Measurements from ENCODE around the gene PAQR9. TPM values are rescaled to one million over a fixed set of nuclear protein-coding genes. Genes with fewer than 3 reads are reported as not detected.

Gene PAQR9
- total RNA-seq, 6 experiments from 2014 or later = 10.2 to 18.6 (median 12.6) TPM

DNA sequence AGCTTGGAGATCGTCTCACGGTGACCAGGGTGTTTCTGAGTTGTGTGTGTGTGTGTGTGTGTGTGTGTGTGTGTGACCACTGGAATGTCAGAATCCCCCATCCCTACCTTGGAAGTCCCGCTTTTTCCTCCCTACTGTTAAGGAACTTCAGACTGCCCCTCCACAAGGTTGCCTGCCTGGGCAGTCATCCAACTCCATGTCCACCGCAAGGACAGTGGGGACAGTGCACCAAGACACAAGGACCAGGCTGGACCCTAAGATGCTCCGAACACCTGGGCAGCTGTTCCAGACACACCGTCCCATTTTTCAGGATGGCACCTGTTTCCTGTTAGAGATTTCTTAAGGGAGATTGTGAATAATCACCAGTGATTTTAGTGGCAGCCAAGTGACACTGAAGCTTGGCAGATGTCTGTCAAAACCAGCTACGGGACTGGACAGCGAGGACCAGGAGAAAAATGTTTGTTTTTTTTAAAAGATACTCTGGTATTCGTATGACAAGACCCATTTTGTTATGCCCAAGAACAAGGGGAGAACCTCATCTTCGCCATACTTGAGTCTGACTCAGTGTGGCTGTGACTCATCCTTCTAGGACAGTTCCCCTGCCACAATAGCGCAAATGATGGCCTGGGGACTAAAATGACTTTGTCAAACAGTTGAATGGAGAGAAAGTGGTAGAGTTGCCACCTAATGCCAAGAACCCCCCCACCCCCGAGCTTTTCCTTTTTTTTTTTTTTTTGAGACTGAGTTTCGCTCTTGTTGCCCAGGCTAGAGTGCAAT, 15.5 kb downstream of the PAQR9 start:
- ATAC-seq = no peak

DNA sequence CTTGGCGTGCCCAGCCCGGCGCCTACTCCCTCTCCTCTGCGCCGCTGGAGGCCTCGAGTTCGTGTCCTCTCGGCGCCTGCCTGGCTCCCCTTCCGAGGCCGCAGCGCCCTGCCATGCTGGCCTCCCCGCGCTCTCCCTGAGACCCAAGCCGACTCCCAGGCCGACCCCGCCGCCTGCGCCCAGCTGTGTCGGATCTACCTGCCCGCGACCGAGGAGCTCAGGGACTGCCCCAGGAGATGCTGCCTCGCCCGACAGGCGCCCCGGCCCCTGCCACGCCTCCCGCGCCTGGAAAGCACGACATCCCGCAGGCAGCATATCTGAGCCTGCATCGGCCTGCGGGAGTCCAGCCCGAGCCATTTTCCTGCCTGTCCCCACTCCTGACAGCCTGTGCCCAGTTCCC, 16.1 kb downstream of the PAQR9 start:
- WGBS (ENCODE audit: insufficient coverage, low coverage, low lambda C conversion rate, missing lambda C conversion rate) = 82% methylated on average over 2 of the region's 35 CpGs
- TF ChIP-seq, protein P1, sequence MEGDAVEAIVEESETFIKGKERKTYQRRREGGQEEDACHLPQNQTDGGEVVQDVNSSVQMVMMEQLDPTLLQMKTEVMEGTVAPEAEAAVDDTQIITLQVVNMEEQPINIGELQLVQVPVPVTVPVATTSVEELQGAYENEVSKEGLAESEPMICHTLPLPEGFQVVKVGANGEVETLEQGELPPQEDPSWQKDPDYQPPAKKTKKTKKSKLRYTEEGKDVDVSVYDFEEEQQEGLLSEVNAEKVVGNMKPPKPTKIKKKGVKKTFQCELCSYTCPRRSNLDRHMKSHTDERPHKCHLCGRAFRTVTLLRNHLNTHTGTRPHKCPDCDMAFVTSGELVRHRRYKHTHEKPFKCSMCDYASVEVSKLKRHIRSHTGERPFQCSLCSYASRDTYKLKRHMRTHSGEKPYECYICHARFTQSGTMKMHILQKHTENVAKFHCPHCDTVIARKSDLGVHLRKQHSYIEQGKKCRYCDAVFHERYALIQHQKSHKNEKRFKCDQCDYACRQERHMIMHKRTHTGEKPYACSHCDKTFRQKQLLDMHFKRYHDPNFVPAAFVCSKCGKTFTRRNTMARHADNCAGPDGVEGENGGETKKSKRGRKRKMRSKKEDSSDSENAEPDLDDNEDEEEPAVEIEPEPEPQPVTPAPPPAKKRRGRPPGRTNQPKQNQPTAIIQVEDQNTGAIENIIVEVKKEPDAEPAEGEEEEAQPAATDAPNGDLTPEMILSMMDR (IDR thresholded peaks at IDR 0.05) = no peak
- TF ChIP-seq POLR2A (IDR thresholded peaks at IDR 0.05) = no peak
- H3K27me3 ChIP-seq = no peaks in the 10 kb centered on the region
- DNase-seq (peak in 1 of 3 donors; percentile 22), ATAC-seq (peak in 1 of 4 donors; percentile 38)
- intact Hi-C loops (cut with DNase I) = no loop called here
- no peak overlapping the region for H3K4me3 ChIP-seq
- no peaks in the 10 kb centered on the region for H3K36me3 ChIP-seq
- H3K9me3 ChIP-seq = no peaks in the 10 kb centered on the region
- H3K4me1 ChIP-seq = peaks cover 0 to 25% (median 6%) of the 10 kb centered on the region in 4 donors
- H3K27ac ChIP-seq = no peak overlapping the region

More for the DNA sequence above, 15.5 kb downstream of the PAQR9 start:
- no peak for DNase-seq
- Histone ChIP-seq H3K27ac (no peak overlapping the region), H3K27me3 (no peaks in the 10 kb centered on the region), H3K4me3 (no peak overlapping the region), H3K36me3 (no peaks in the 10 kb centered on the region), H3K9me3 (no peaks in the 10 kb centered on the region), H3K4me1 (peaks cover 0 to 26% (median 3%) of the 10 kb centered on the region in 4 donors)
- 90% methylated on average over 9 of the region's 13 CpGs for WGBS (ENCODE audit: insufficient coverage, low coverage, low lambda C conversion rate, missing lambda C conversion rate)
- TF ChIP-seq, protein P1 (IDR thresholded peaks at IDR 0.05) = no peak
- TF ChIP-seq POLR2A (IDR thresholded peaks at IDR 0.05) = no peak
- intact Hi-C loops (cut with DNase I) = no loop called here

DNA sequence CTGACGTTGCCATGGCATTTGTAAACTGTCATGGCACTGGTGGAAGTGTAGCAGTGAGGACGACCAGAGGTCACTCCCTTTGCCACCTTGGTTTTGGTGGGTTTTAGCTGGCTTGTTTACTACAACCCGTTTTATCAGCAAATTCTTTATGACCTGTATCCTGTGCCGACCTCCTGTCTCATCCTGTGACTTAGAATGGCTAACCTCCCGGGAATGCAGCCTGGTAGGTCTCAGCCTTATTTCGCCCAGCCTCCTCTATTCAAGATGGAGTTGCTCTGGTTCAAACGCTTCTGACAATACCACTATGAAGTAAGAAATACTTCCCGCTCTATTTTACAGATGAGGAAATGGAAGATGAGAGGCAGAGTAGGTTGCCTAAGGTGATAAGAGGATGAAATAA, 16.6 kb downstream of the PAQR9 start:
- H3K27ac ChIP-seq = no peak overlapping the region
- H3K36me3 ChIP-seq = no peaks in the 10 kb centered on the region
- H3K4me1 ChIP-seq = peaks cover 0 to 27% (median 6%) of the 10 kb centered on the region in 4 donors
- no peaks in the 10 kb centered on the region for H3K9me3 ChIP-seq
- WGBS (ENCODE audit: insufficient coverage, low coverage, low lambda C conversion rate, missing lambda C conversion rate) = 61% methylated on average over 6 of the region's 8 CpGs
- H3K4me3 ChIP-seq = no peak overlapping the region
- DNase-seq (no peak), ATAC-seq (no peak)
- TF ChIP-seq POLR2A (IDR thresholded peaks at IDR 0.05) = no peak
- TF ChIP-seq, protein P1 (IDR thresholded peaks at IDR 0.05) = no peak
- no peaks in the 10 kb centered on the region for H3K27me3 ChIP-seq
- intact Hi-C loops (cut with DNase I) = no loop called here

DNA sequence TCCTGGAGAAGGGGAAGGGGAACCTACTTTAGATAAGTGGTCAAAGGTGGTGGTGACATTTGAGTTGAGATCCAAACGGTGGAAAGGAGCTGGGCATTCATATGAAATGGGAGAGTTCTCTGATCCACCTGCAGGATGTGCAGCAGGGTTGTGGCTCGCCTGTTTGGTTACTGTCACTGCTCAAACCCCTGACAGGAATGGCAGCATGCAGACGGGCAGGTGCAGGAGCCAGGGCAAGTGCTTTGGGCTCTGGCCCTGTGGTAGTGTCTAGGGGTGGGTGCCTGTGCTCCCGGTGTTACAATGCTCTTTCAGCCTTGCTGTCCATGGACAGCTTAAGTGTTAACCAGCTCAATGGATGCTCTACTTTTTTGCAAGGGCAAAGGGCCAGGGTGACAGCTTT, 18.5 kb downstream of the PAQR9 start:
- no peak for ATAC-seq
- intact Hi-C loops (cut with DNase I) = no loop called here
- 80% methylated on average over 3 of the region's 4 CpGs for WGBS (ENCODE audit: insufficient coverage, low coverage, low lambda C conversion rate, missing lambda C conversion rate)
- no peak for DNase-seq
- Histone ChIP-seq H3K4me1 (peaks cover 0 to 41% (median 13%) of the 10 kb centered on the region in 4 donors), H3K9me3 (no peaks in the 10 kb centered on the region), H3K27ac (no peak overlapping the region), H3K27me3 (no peaks in the 10 kb centered on the region), H3K36me3 (no peaks in the 10 kb centered on the region), H3K4me3 (no peak overlapping the region)
- TF ChIP-seq, protein P1 (IDR thresholded peaks at IDR 0.05) = no peak
- TF ChIP-seq POLR2A (IDR thresholded peaks at IDR 0.05) = no peak
